ENCODE measurements around the gene GPATCH3.
"Not testable (repeated sequence)": the region's sequence is repeated elsewhere in the genome, so short reads cannot be mapped to it uniquely, and the experiment has no call there.

Gene GPATCH3

GRCh38 chr1:26900001-26900814, at the start of gene GPATCH3:
TSS of gene GPATCH3 (minus strand) at chr1:26900467. CDS start at chr1:26900442, 25 bp downstream.
- DNase-seq = peak; percentile 72

- no peak for DNase-seq
Observed at GRCh38 chr1:26949926-26950319, 49.7 kb upstream of the GPATCH3 start.

GRCh38 chr1:26949266-26949925, 49.1 kb upstream of the GPATCH3 start:
- DNase-seq = no peak

GRCh38 chr1:26948725-26949057, 48.4 kb upstream of the GPATCH3 start:
- DNase-seq = not testable (repeated sequence)

- no peak for DNase-seq
Observed at GRCh38 chr1:26946270-26946669, 46.0 kb upstream of the GPATCH3 start.

GRCh38 chr1:26945728-26946127, 45.5 kb upstream of the GPATCH3 start:
- DNase-seq = no peak

GRCh38 chr1:26945138-26945537, 44.9 kb upstream of the GPATCH3 start:
- DNase-seq = no peak

GRCh38 chr1:26942656-26943055, 42.4 kb upstream of the GPATCH3 start:
- no peak for DNase-seq

- DNase-seq = no peak
Observed at GRCh38 chr1:26941311-26941710, 41.0 kb upstream of the GPATCH3 start.

- DNase-seq = no peak
Observed at GRCh38 chr1:26938659-26939025, 38.4 kb upstream of the GPATCH3 start.

- DNase-seq = no peak
Observed at GRCh38 chr1:26938004-26938658, 37.9 kb upstream of the GPATCH3 start.

GRCh38 chr1:26936823-26937222, 36.6 kb upstream of the GPATCH3 start:
- no peak for DNase-seq

- no peak for DNase-seq
Observed at GRCh38 chr1:26932531-26932930, 32.3 kb upstream of the GPATCH3 start.

GRCh38 chr1:26923711-26924110, 23.4 kb upstream of the GPATCH3 start:
- no peak for DNase-seq

GRCh38 chr1:26922901-26923300, 22.6 kb upstream of the GPATCH3 start:
- DNase-seq = no peak

- no peak for DNase-seq
Observed at GRCh38 chr1:26922431-26922729, 22.1 kb upstream of the GPATCH3 start.

- peak; percentile 86 for DNase-seq
Observed at GRCh38 chr1:26921540-26922430, 21.5 kb upstream of the GPATCH3 start, which contains the start of gene NUDC. TSS of gene NUDC (plus strand) at chr1:26921743. CDS start at chr1:26921849, 106 bp downstream.

GRCh38 chr1:26921126-26921539, 20.9 kb upstream of the GPATCH3 start:
- DNase-seq = no peak

GRCh38 chr1:26915204-26915842, 15.1 kb upstream of the GPATCH3 start:
- DNase-seq = no peak

GRCh38 chr1:26913754-26914619, 13.7 kb upstream of the GPATCH3 start, which contains the start of gene NR0B2:
TSS of gene NR0B2 (minus strand) at chr1:26913975. CDS start at chr1:26913940, 35 bp downstream.
- peak; percentile 89 for DNase-seq

GRCh38 chr1:26913389-26913753, 13.1 kb upstream of the GPATCH3 start:
- no peak for DNase-seq

- DNase-seq = no peak
Observed at GRCh38 chr1:26912147-26912490, 11.9 kb upstream of the GPATCH3 start.
